Fibroblast of lung (primary cell): ENCODE measurements around the gene TIMP2. TPM values are rescaled to one million over a fixed set of nuclear protein-coding genes. Genes with fewer than 3 reads are reported as not detected.

Experiments
- DNase-seq, 2 donors: peaks; one replicate each; pipeline versions ENCODE4 v3.0.0 to v3.0.0-alpha.2; 2010; ENCODE audit warnings: low read depth in 2 of 2
- H2AFZ ChIP-seq: 2 replicates; pipeline ENCODE4 v1.5.1; 2012; ENCODE audit warnings: low read length, control low read depth, inconsistent platforms
- H3K27ac ChIP-seq: 2 replicates; pipeline ENCODE4 v1.5.1; 2011; ENCODE audit warnings: low read length, control low read depth; ENCODE audit not compliant: insufficient read depth
- H3K27me3 ChIP-seq: 2 replicates; pipeline ENCODE4 v1.5.1; 2011; ENCODE audit warnings: mild to moderate bottlenecking, low read length; ENCODE audit not compliant: control insufficient read depth, insufficient read depth
- H3K36me3 ChIP-seq: 2 replicates; pipeline ENCODE4 v1.5.1; 2011; ENCODE audit warnings: low read length; ENCODE audit not compliant: control insufficient read depth, insufficient read depth
- H3K4me1 ChIP-seq: 2 replicates; pipeline ENCODE4 v1.5.1; 2011; ENCODE audit warnings: low read length; ENCODE audit not compliant: control insufficient read depth, insufficient read depth; ENCODE audit errors: extremely low read depth
- H3K4me2 ChIP-seq: 2 replicates; pipeline ENCODE4 v1.5.1; 2011; ENCODE audit warnings: low read length, control low read depth; ENCODE audit not compliant: insufficient read depth; ENCODE audit errors: extremely low read depth
- H3K4me3 ChIP-seq, 4 experiments: fragments of 200-600 bp in 1 of 4; sonication (generic) in 1 of 4; replicated peaks in 1 of 4; 2 replicates each; pipeline ENCODE4 v1.5.1; 2011 to 2016; ENCODE audit warnings: low read length in 4 of 4, low read depth in 3 of 4, mild to moderate bottlenecking in 3 of 4, control low read depth in 2 of 4, inconsistent platforms in 1 of 4, mixed read lengths in 1 of 4; ENCODE audit not compliant: insufficient read depth in 1 of 4; ENCODE audit errors: control extremely low read depth in 1 of 4
- H3K79me2 ChIP-seq: 2 replicates; pipeline ENCODE4 v1.5.1; 2012; ENCODE audit warnings: mild to moderate bottlenecking, low read length, inconsistent platforms; ENCODE audit not compliant: control insufficient read depth, insufficient read depth
- H3K9ac ChIP-seq: 2 replicates; pipeline ENCODE4 v1.5.1; 2011; ENCODE audit warnings: mild to moderate bottlenecking, low read length, control low read depth; ENCODE audit not compliant: insufficient read depth
- H3K9me3 ChIP-seq: 2 replicates; pipeline ENCODE4 v1.5.1; 2012; ENCODE audit warnings: low read depth, low read length; ENCODE audit not compliant: control insufficient read depth, insufficient read depth
- H4K20me1 ChIP-seq: 2 replicates; pipeline ENCODE4 v1.5.1; 2011; ENCODE audit warnings: low read length; ENCODE audit not compliant: control insufficient read depth, insufficient read depth; ENCODE audit errors: extremely low read depth
- CTCF ChIP-seq, 2 donors: IDR thresholded peaks in 1 of 2; conservative IDR thresholded peaks in 1 of 2; 1 replicate in 1 of 2; 2 replicates in 1 of 2; pipeline ENCODE4 v1.5.1; 2011 to 2012; ENCODE audit warnings: low read length in 2 of 2, control low read depth in 1 of 2, inconsistent platforms in 1 of 2, low read depth in 1 of 2, mild to moderate bottlenecking in 1 of 2
- EZH2 ChIP-seq: IDR thresholded peaks from 2 replicates; pipeline ENCODE4 v1.5.1; 2012; ENCODE audit warnings: low read length, control low read depth, mild to moderate bottlenecking; ENCODE audit errors: missing control alignments
- polyA plus RNA-seq, 2 donors: library from polyadenylated mRNA; depleted of rRNA in 1 of 2; stranded (reverse) in 1 of 2; unstranded in 1 of 2; fragments of >200 nt; gene quantifications; 2 replicates each; pipeline ENCODE4 v1.2.1, GENCODE V29; 2011 to 2012; ENCODE audit warnings: missing spikeins in 1 of 2
- total RNA-seq: library from RNA; depleted of rRNA; stranded (reverse); fragments of >200 nt; gene quantifications from 2 replicates; pipeline ENCODE4 v1.2.1, GENCODE V29; 2014

Gene TIMP2
- total and polyA plus RNA-seq, 2 donors (not counting 1 experiment from before 2014, with no cell fraction given), result 155 to 745 TPM

DNA sequence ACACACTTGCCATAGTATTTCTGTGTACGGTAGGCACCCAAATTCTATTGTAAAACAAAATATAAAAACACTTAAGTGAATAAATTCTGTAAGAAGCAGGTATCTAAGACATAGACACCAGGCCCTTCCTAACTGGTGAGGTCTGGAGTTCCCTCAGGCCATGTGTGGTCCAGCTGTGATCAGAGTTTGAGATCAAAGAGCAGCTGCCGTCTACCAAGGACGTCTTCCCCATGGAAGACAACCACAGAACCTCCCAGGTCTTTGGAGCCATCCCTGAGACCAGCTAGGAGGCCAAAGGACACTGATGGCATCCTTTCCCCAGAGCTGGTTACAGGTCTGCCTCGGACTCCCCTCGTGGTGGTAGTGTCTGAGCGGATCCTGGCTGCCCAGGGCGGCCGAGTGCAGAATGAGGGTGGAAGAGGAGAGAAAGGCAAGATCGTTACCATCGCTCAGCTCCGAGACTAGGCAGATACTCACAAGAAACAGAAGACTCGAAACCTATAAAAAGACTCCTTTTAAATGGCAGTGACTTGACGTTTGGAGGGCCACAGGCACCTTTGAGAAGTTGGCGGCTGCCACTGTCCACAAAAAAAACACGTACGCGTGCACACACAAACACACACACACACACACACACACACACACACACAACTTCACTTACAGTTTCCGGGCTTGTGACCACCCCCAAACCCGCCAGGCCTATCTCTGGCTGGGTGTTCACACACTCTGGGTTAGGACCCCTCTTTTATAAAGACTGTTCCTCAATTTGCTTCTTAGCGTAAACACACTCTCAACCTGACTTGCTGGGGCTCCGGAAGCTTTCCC is 7.5 kb downstream of the TIMP2 start:
- H4K20me1 ChIP-seq, result peaks cover 3% of the 10 kb centered on the region
- no peaks in the 10 kb centered on the region for H3K27me3 ChIP-seq
- H3K4me1 ChIP-seq, result peaks cover 33% of the 10 kb centered on the region
- peaks cover 6% of the 10 kb centered on the region for H3K36me3 ChIP-seq
- H3K27ac ChIP-seq, result no peak overlapping the region
- TF ChIP-seq EZH2 (no peak), CTCF (conservative IDR thresholded peaks at IDR 0.05 in 1 of 2, IDR thresholded peaks at IDR 0.05 in 1 of 2; ENCODE audit: low read depth in 1 of 2, low read length in 2 of 2) (no peak)
- peaks cover 90% of the 10 kb centered on the region for H3K79me2 ChIP-seq
- no peaks in the 10 kb centered on the region for H3K9me3 ChIP-seq
- H3K9ac ChIP-seq, result no peak overlapping the region
- no peak overlapping the region for H2AFZ ChIP-seq
- peak overlapping the region; percentile 25 for H3K4me2 ChIP-seq
- H3K4me3 ChIP-seq, result no peak overlapping the region
- DNase-seq, result no peak

- Histone ChIP-seq H2AFZ (no peak overlapping the region), H3K4me2 (peak overlapping the region; percentile 76), H3K79me2 (peaks cover 89% of the 10 kb centered on the region), H3K27ac (peak overlapping the region; percentile 63), H3K9me3 (no peaks in the 10 kb centered on the region), H3K27me3 (no peaks in the 10 kb centered on the region), H3K4me1 (peaks cover 27% of the 10 kb centered on the region), H3K4me3 (peak overlapping the region in 1 of 4 experiments; percentile 10), H4K20me1 (peaks cover 3% of the 10 kb centered on the region), H3K36me3 (peaks cover 6% of the 10 kb centered on the region), H3K9ac (no peak overlapping the region)
- TF ChIP-seq CTCF (conservative IDR thresholded peaks at IDR 0.05 in 1 of 2, IDR thresholded peaks at IDR 0.05 in 1 of 2; ENCODE audit: low read depth in 1 of 2, low read length in 2 of 2), result no peak
- no peak for TF ChIP-seq EZH2
- peak; percentile 53 to 66 for DNase-seq
These were observed 9.1 kb downstream of the TIMP2 start for GRCh38 chr17:78915872-78916632.

GRCh38 chr17:78913115-78913514 is 12.1 kb downstream of the TIMP2 start:
- H3K9me3 ChIP-seq, result no peaks in the 10 kb centered on the region
- DNase-seq, result no peak
- H3K27me3 ChIP-seq, result no peaks in the 10 kb centered on the region
- H3K4me2 ChIP-seq, result no peak overlapping the region
- no peak overlapping the region for H3K27ac ChIP-seq
- no peak for TF ChIP-seq CTCF (conservative IDR thresholded peaks at IDR 0.05 in 1 of 2, IDR thresholded peaks at IDR 0.05 in 1 of 2; ENCODE audit: low read depth in 1 of 2, low read length in 2 of 2)
- TF ChIP-seq EZH2, result no peak
- H3K4me1 ChIP-seq, result peaks cover 13% of the 10 kb centered on the region
- no peak overlapping the region for H2AFZ ChIP-seq
- peaks cover 7% of the 10 kb centered on the region for H3K36me3 ChIP-seq
- H3K4me3 ChIP-seq, result no peak overlapping the region
- H4K20me1 ChIP-seq, result peaks cover 3% of the 10 kb centered on the region
- peaks cover 90% of the 10 kb centered on the region for H3K79me2 ChIP-seq
- H3K9ac ChIP-seq, result no peak overlapping the region
